ENCODE results near the gene TSPAN14. TPM values are rescaled to one million over a fixed set of nuclear protein-coding genes. Genes with fewer than 3 reads are reported as not detected.

The TSPAN14 gene
- total RNA-seq, 1 experiment from 2014 or later = 73.5 TPM

GRCh38 chr10:80459047-80459865 lies 5.1 kb downstream of the TSPAN14 start (continued):
- TF ChIP-seq E2F4 (CRISPR knock-in tag; IDR thresholded peaks at IDR 0.05; ENCODE audit: borderline replicate concordance, low read depth) (no peak), PRRX2 (CRISPR knock-in tag; IDR thresholded peaks at IDR 0.05) (no peak), IRF2 (CRISPR knock-in tag; IDR thresholded peaks at IDR 0.05; ENCODE audit: borderline replicate concordance, low read depth) (no peak), ZNF219 (CRISPR knock-in tag; IDR thresholded peaks at IDR 0.05; ENCODE audit: borderline replicate concordance) (no peak), NFYB (CRISPR knock-in tag; conservative IDR thresholded peaks at IDR 0.05; ENCODE audit: low read depth) (no peak), RORB (CRISPR knock-in tag; IDR thresholded peaks at IDR 0.05) (no peak), GTF2I (CRISPR knock-in tag; conservative IDR thresholded peaks at IDR 0.05) (no peak), ZNF416 (CRISPR knock-in tag; IDR thresholded peaks at IDR 0.05) (no peak)

GRCh38 chr10:80460399-80461207 lies 6.5 kb downstream of the TSPAN14 start:
- H3K4me3 Mint-ChIP-seq = peak overlapping the region; percentile 50
- POLR2A ChIA-PET = interaction anchor here (0.6 to 3.5 kb wide), 4 partner anchors 38 to 54 kb away, joined by 3 to 12 read pairs (median 4); partner anchors contain the start of gene PRXL2A
- peak overlapping the region; percentile 99 for H3K27ac Mint-ChIP-seq
- CTCF ChIA-PET = interaction anchor here (0.7 to 34.2 kb wide), 8 partner anchors 16 to 298 kb away, joined by 3 to 802 read pairs (median 3); partner anchors contain the start of gene PRXL2A
- DNase-seq (ENCODE audit: low spot score) = peak; percentile 79
- TF ChIP-seq ZNF121 (CRISPR knock-in tag; IDR thresholded peaks at IDR 0.05) (peak; percentile 61; the same call in 1 of the 2 replicates), ZNF219 (CRISPR knock-in tag; IDR thresholded peaks at IDR 0.05; ENCODE audit: borderline replicate concordance) (no peak), FOXP1 (CRISPR knock-in tag; IDR thresholded peaks at IDR 0.05; ENCODE audit: borderline replicate concordance) (peak; percentile 47; the same call in 1 of the 2 replicates), SMAD3 (CRISPR knock-in tag; IDR thresholded peaks at IDR 0.05; ENCODE audit: borderline replicate concordance) (0 out of 2 replicates have a peak, but pooled peaks have one; percentile 44), SP1 (CRISPR knock-in tag; conservative IDR thresholded peaks at IDR 0.05) (peak; percentile 46; the same call in 1 of the 2 replicates), ETV6 (CRISPR knock-in tag; IDR thresholded peaks at IDR 0.05) (no peak), USF1 (CRISPR knock-in tag; IDR thresholded peaks at IDR 0.05) (no peak), IRF2 (CRISPR knock-in tag; IDR thresholded peaks at IDR 0.05; ENCODE audit: borderline replicate concordance, low read depth) (no peak), ZNF232 (CRISPR knock-in tag; IDR thresholded peaks at IDR 0.05) (peak; percentile 72; the same call in 1 of the 2 replicates), PRRX2 (CRISPR knock-in tag; IDR thresholded peaks at IDR 0.05) (0 out of 2 replicates have a peak, but pooled peaks have one; percentile 53), PREB (CRISPR knock-in tag; IDR thresholded peaks at IDR 0.05; ENCODE audit: borderline replicate concordance) (no peak), NFATC4 (CRISPR knock-in tag; IDR thresholded peaks at IDR 0.05) (no peak), CREB1 (CRISPR knock-in tag; IDR thresholded peaks at IDR 0.05) (0 out of 2 replicates have a peak, but pooled peaks have one; percentile 33), CDX4 (CRISPR knock-in tag; IDR thresholded peaks at IDR 0.05; ENCODE audit: borderline replicate concordance) (no peak)
- no peaks in the 10 kb centered on the region for H3K36me3 Mint-ChIP-seq
- H3K4me1 Mint-ChIP-seq = peaks cover 92% of the 10 kb centered on the region
- no peaks in the 10 kb centered on the region for H3K27me3 Mint-ChIP-seq (ENCODE audit: low read depth)
- H3K9me3 Mint-ChIP-seq = no peaks in the 10 kb centered on the region
- ATAC-seq = peak; percentile 56

Measured in WTC11 (cell line).